GM21576 (cell line): ENCODE results near the gene SHROOM1.

ENCODE experiments used
- ATAC-seq: cut with Tn5 transposase; IDR thresholded peaks from one replicate; pipeline ENCODE4 v1.9.1; 2021; ENCODE audit warnings: mild to moderate bottlenecking, moderate library complexity; ENCODE audit not compliant: unreplicated experiment

SHROOM1 gene

GRCh38 chr5:132781029-132781428, 49.4 kb downstream of the SHROOM1 start:
- ATAC-seq, result no peak

GRCh38 chr5:132780577-132780976, 49.9 kb downstream of the SHROOM1 start:
- no peak for ATAC-seq

GRCh38 chr5:132779961-132780360, 50.5 kb downstream of the SHROOM1 start:
- ATAC-seq, result no peak

GRCh38 chr5:132778856-132779255, 51.6 kb downstream of the SHROOM1 start:
- no peak for ATAC-seq

- ATAC-seq, result no peak
Measured at GRCh38 chr5:132778129-132778528, 52.3 kb downstream of the SHROOM1 start.

GRCh38 chr5:132777209-132778069, 53.0 kb downstream of the SHROOM1 start, which contains the start of gene SEPTIN8:
Gene SEPTIN8, minus strand, starts transcription at chr5:132777239. Its CDS starts 102 bp downstream, at chr5:132777137.
- ATAC-seq, result peak; percentile 61

- no peak for ATAC-seq
Measured at GRCh38 chr5:132776938-132777208, 53.6 kb downstream of the SHROOM1 start.

- ATAC-seq, result peak; percentile 31
Measured at GRCh38 chr5:132776131-132776937, 54.1 kb downstream of the SHROOM1 start.

GRCh38 chr5:132775476-132775961, 54.9 kb downstream of the SHROOM1 start:
- ATAC-seq, result no peak

- ATAC-seq, result no peak
Measured at GRCh38 chr5:132774896-132775295, 55.6 kb downstream of the SHROOM1 start.

GRCh38 chr5:132774406-132774805, 56.0 kb downstream of the SHROOM1 start:
- no peak for ATAC-seq

- no peak for ATAC-seq
Measured at GRCh38 chr5:132773601-132774355, 56.7 kb downstream of the SHROOM1 start.

GRCh38 chr5:132773114-132773513, 57.3 kb downstream of the SHROOM1 start:
- no peak for ATAC-seq

- ATAC-seq, result no peak
Measured at GRCh38 chr5:132772291-132773070, 58.0 kb downstream of the SHROOM1 start.
